Measurements from ENCODE around the gene SIGLEC6. TPM values are rescaled to one million over a fixed set of nuclear protein-coding genes. Genes with fewer than 3 reads are reported as not detected.

The SIGLEC6 gene
- polyA plus RNA-seq, 3 donors: 0.04 TPM; not detected in 2

- Histone ChIP-seq H3K9me3 (replicated peaks in 1 of 2; ENCODE audit: control insufficient read depth in 1 of 2, insufficient read depth in 1 of 2, low read length in 2 of 2) (peaks cover 8 to 13% of the 10 kb centered on the region in 2 donors), H4K20me1 (ENCODE audit: insufficient read depth, low read length) (no peaks in the 10 kb centered on the region), H3K79me2 (ENCODE audit: insufficient read depth, low read length) (no peaks in the 10 kb centered on the region), H2AFZ (ENCODE audit: insufficient read depth, low read depth, low read length, poor library complexity, severe bottlenecking) (no peak overlapping the region), H3K27me3 (ENCODE audit: control insufficient read depth in 2 of 2, insufficient read depth in 2 of 2, low read length in 2 of 2) (no peaks in the 10 kb centered on the region), H3K9ac (ENCODE audit: insufficient read depth, low read length, poor library complexity, severe bottlenecking) (peak overlapping the region; percentile 11), H3K27ac (ENCODE audit: low read depth in 1 of 2, low read length in 2 of 2) (peak overlapping the region in 1 of 2 donors; percentile 56), H3K4me2 (replicated peaks; ENCODE audit: extremely low read depth, low read length, poor library complexity, severe bottlenecking) (peak overlapping the region; percentile 44), H3K4me1 (ENCODE audit: control insufficient read depth in 1 of 2, insufficient read depth in 2 of 2, low read length in 2 of 2) (peaks cover 77 to 92% of the 10 kb centered on the region in 2 donors), H3K36me3 (replicated peaks in 1 of 2; ENCODE audit: control insufficient read depth in 1 of 2, insufficient read depth in 2 of 2, low read length in 2 of 2) (no peaks in the 10 kb centered on the region), H3K4me3 (replicated peaks in 1 of 3; ENCODE audit: low read depth in 2 of 3, low read length in 3 of 3) (peak overlapping the region in 1 of 3 experiments; percentile 44)
- Mint-ChIP-seq H3K36me3 (peaks cover 6 to 14% of the 10 kb centered on the region in 2 donors), H3K9me3 (peaks cover 9 to 18% (median 13%) of the 10 kb centered on the region in 7 donors), H3K27me3 (ENCODE audit: low read depth in 3 of 3) (peaks cover 0 to 2% (median 0%) of the 10 kb centered on the region in 3 donors), H3K4me3 (peak overlapping the region; percentile 27 to 49), H3K4me1 (peaks cover 85% of the 10 kb centered on the region), H3K27ac (peak overlapping the region in 6 of 7 donors; percentile 76 to 86 (median 82))
- TF ChIP-seq CTCF (IDR thresholded peaks at IDR 0.05): no peak
- WGBS (ENCODE audit: insufficient coverage): 28% methylated on average over 2 of the region's 3 CpGs
- intact Hi-C loops (cut with micrococcal nuclease): loop anchor here in 1 of 2 donors (10.0 kb wide), 1 partner anchor 112 kb away; the partner anchor contains the start of gene C19orf84
- DNase-seq: peak; percentile 49 to 73 (median 58)
Observed at GRCh38 chr19:51507192-51507591, 24.3 kb downstream of the SIGLEC6 start.

- DNase-seq: no peak
- Histone ChIP-seq H3K9me3 (replicated peaks in 1 of 2; ENCODE audit: control insufficient read depth in 1 of 2, insufficient read depth in 1 of 2, low read length in 2 of 2) (peaks cover 8 to 13% of the 10 kb centered on the region in 2 donors), H3K27me3 (ENCODE audit: control insufficient read depth in 2 of 2, insufficient read depth in 2 of 2, low read length in 2 of 2) (no peaks in the 10 kb centered on the region), H3K27ac (ENCODE audit: low read depth in 1 of 2, low read length in 2 of 2) (no peak overlapping the region), H3K4me3 (replicated peaks in 1 of 3; ENCODE audit: low read depth in 2 of 3, low read length in 3 of 3) (no peak overlapping the region), H3K4me2 (replicated peaks; ENCODE audit: extremely low read depth, low read length, poor library complexity, severe bottlenecking) (no peak overlapping the region), H2AFZ (ENCODE audit: insufficient read depth, low read depth, low read length, poor library complexity, severe bottlenecking) (no peak overlapping the region), H3K79me2 (ENCODE audit: insufficient read depth, low read length) (peaks cover 11% of the 10 kb centered on the region), H3K9ac (ENCODE audit: insufficient read depth, low read length, poor library complexity, severe bottlenecking) (no peak overlapping the region), H4K20me1 (ENCODE audit: insufficient read depth, low read length) (no peaks in the 10 kb centered on the region), H3K4me1 (ENCODE audit: control insufficient read depth in 1 of 2, insufficient read depth in 2 of 2, low read length in 2 of 2) (peaks cover 89 to 99% of the 10 kb centered on the region in 2 donors), H3K36me3 (replicated peaks in 1 of 2; ENCODE audit: control insufficient read depth in 1 of 2, insufficient read depth in 2 of 2, low read length in 2 of 2) (no peaks in the 10 kb centered on the region)
- Mint-ChIP-seq H3K4me3 (no peak overlapping the region), H3K27me3 (ENCODE audit: low read depth in 3 of 3) (peaks cover 0 to 2% (median 0%) of the 10 kb centered on the region in 3 donors), H3K9me3 (peaks cover 9 to 18% (median 13%) of the 10 kb centered on the region in 7 donors), H3K4me1 (peaks cover 91% of the 10 kb centered on the region), H3K27ac (peak overlapping the region in 1 of 7 donors; percentile 23), H3K36me3 (peaks cover 6 to 20% of the 10 kb centered on the region in 2 donors)
- TF ChIP-seq CTCF (IDR thresholded peaks at IDR 0.05): no peak
- intact Hi-C loops (cut with micrococcal nuclease): loop anchor here in 1 of 2 donors (10.0 kb wide), 1 partner anchor 111 kb away; the partner anchor contains the start of gene C19orf84
- 80% methylated on average over 1 of the region's 3 CpGs for WGBS (ENCODE audit: insufficient coverage)
Observed at GRCh38 chr19:51505904-51506303, 25.6 kb downstream of the SIGLEC6 start.
